Measurements from ENCODE around the gene CDYL2.

DNA sequence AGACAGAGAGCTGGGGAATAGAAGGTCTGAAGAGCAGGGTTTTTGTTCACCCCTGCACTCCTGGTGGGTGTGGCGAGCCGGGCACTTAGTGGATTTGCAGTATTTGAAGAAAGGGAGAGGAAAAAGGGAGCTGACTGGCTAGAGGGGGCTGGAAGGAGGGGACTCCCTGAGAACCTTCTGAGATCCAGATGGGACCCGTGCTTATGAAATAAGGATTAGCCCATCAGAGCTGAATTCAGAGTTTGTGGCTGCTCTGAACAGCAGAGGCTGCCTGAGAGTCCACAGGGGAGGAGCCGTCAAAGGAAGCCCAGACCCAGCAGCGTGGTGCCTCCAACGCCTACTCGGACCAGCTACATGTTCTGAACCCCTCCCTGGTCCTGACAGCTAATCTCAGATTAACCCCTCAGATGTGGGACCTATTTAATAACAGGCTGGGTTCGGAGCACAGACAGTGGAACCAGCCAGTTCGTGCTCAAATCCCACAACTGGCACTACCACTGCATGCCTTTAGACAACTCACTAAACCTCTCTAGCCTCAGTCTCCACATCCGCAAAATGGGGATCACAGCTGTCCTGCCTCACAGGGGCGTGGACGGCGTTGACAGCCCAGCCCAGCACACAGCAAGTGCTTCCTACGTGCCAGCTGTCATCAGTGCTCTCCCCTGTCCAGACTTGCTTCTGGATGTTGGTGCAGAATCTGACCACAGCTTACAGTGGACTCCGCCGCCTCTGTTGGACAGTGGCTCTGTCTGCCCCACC is 193.0 kb downstream of the CDYL2 start:
- TF ChIP-seq POLR2A (IDR thresholded peaks at IDR 0.05) = no peak
- TF ChIP-seq, protein P1, sequence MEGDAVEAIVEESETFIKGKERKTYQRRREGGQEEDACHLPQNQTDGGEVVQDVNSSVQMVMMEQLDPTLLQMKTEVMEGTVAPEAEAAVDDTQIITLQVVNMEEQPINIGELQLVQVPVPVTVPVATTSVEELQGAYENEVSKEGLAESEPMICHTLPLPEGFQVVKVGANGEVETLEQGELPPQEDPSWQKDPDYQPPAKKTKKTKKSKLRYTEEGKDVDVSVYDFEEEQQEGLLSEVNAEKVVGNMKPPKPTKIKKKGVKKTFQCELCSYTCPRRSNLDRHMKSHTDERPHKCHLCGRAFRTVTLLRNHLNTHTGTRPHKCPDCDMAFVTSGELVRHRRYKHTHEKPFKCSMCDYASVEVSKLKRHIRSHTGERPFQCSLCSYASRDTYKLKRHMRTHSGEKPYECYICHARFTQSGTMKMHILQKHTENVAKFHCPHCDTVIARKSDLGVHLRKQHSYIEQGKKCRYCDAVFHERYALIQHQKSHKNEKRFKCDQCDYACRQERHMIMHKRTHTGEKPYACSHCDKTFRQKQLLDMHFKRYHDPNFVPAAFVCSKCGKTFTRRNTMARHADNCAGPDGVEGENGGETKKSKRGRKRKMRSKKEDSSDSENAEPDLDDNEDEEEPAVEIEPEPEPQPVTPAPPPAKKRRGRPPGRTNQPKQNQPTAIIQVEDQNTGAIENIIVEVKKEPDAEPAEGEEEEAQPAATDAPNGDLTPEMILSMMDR (IDR thresholded peaks at IDR 0.05) = no peak
- TF ChIP-seq POLR2AphosphoS5 (IDR thresholded peaks at IDR 0.05) = no peak
- no peak for TF ChIP-seq EP300 (IDR thresholded peaks at IDR 0.05)

Data from stomach (tissue), 4 donors.